CD4-positive, alpha-beta T cell treated with Interleukin-1 beta for 1 hour (primary cell): ENCODE measurements around the gene SLC8A1.

Experiments
- DNase-seq, 2 donors: peaks; one replicate each; pipeline ENCODE4 v3.0.0-alpha.2; 2020 to 2022

SLC8A1 gene

DNA sequence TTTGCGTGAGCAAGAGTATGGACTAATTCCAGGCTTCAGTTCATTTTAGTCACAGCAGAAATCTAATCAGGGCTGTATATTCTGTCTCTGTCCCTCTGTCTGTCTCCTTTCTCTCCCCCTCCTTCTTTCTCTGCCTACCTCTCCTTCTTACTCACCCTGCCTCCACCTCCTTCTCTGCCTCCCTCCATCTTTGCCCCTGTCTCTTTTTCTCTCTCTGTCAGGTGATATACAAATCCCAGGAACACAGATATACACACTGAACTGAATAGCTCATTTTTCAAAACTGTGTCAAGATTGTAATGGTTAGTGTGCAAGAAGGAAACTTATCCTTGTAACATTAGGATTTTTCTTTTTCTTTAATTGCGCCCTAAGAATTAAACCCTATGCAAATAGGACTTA is 32.5 kb downstream of the SLC8A1 start:
- no peak for DNase-seq

DNA sequence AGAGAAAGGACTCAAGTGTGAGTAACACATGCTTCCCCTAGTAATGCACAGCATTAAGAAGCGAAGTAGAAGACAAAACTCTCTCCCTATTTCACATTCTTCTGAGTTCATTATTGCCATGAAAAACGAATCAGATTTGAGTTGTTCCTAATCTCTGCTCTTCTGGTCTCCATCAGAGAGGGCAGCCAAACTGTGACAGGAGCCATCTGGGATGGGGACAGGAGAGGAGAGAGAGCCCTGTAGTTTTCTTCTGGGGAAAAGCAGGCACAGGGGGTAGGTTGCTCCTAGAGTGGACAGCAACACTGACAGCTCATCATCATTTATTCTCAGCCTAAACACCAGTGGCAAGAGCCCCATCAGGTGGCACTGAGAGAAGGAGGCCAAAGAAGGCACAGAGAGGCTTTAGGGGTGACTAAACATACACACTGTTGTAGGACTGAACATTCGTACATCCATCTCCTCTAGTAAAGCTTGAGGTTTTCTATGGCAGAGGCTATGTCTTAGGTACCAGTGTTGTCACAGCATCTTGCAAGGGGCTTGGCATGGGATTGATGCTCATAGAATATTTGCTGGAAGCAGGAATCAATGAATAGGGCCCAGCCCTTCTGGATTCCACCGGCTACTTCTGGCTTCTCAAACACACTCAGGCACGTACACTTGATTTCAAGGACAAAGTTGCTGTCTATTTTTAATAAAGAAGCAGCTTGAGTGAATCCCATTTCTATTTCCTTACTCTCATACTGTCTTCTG is 33.1 kb downstream of the SLC8A1 start:
- DNase-seq: no peak

DNA sequence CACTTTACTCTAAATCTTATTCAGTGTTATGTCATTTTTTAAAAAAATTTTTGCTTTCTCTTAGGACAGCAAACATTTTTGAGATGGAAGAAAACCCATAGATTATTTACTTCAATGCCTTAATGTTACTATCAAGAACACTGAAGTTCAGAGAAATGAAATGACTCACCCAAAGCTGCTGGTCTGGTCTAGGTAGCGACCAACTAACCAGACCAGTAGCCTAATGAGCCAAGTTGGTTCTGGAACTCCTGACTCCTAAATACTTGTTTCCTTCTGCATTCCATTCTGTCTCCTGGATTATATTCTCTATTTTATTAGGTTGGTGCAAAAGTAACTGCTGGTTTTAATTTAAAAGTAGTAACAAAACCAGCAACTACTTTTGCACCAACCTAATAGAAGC is 35.4 kb downstream of the SLC8A1 start:
- DNase-seq: no peak

DNA sequence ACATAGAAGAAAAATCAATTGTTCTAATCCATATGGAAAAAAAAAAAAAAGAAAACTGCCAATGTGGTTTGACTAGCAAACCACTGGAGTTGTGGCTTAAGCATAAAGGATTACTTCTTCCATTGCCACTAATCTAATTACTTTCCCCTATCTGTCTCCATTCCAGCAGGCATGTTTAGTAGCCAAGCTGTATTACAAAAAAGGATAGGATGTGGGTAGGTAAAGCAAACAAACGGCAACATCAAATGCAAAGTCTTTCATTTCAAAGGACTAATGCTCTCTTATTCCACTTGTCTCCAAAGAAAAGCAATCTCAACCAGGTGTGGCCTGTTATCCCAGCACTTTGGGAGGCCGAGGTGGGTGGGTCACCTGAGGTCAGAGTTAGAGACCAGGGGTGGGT is 36.5 kb downstream of the SLC8A1 start:
- DNase-seq: no peak

DNA sequence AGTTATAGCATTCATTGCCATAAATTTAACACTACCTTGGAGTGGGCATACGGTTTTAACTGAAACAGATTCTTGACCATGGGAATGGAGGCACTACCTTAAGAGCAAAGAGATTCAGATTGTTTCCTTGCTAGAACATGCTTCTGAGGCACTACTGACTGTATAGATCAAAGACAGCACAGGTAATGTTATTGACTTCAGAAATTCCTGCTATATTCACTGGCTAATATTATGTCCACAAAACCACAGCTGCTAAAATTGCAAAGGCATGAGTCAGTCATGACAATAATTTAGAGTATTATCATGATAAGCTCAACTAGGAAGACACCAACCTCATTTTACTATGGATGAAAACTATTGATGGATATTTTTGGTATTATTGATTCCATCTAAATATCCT is 39.4 kb downstream of the SLC8A1 start:
- DNase-seq: no peak

DNA sequence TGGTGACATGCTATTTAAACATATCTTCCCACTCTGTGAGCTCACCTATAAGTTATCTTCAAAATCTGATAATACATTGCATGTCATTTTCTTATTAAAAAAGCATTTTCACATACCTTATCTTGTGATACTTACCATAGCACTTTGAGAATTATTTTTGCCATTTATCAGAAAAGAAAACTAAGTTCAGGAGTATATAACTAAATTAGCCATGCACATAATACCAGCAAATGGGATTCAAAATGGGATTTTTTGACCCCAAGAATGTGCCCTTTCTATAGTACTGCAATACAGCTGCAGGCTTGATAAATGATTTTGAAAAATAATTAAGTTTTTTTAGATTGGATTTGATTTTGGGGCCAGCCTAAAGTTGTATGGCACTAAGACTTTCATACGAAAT is 41.2 kb downstream of the SLC8A1 start:
- DNase-seq: no peak

DNA sequence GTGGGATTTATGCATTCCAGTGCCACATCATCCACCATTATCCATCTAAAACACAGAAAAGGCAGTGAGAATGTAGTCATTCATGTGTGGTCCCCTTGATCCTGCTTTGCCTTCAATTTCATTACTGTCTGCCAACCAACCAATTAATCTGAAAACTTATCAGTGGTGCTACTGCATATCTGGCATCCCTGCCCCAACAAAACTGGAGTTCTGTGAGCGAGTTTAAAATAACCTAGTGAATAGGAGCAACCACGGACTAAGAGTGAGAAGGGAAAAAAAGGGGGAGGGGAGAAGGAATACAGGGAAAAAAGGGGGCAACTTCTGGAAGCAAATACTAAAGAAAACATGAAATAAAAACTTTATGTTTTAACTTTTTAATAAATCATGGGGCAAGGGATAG is 42.2 kb downstream of the SLC8A1 start:
- no peak for DNase-seq

DNA sequence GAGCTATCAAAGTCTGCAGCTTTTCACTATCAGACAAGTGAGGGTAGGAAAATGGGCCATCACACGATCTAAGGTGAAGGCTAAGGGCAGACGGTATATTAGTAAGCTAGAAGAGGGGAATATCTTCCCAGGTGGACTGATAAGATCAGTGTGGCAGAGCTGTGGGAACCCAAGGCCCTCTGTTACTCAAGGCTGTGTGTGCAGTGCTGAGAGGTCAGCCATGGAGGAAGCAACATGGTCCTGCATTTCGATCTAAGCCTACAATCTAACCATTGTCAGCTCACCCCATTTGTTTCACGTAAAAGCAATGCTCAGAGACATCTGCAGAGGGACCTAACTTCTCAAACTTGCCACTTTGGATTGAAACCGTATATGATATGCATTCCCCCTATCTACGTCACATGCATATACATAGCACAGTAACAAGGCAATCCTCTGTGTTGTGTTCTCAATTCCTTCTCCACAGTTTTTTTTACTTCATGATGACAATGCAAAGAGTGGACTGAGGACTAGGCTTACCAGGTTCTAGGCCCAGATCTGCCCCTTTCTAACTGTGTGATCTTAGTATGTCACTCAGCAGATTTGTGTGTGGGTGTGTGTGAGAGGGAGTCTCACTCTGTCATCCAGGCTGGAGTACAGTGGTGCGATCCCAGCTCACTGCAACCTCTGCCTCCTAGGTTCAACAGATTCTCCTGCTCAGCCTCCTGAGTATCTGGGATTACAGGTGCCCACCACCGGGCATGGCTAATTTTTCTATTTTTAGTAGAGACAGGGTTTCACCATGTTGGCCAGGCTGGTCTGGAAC is 45.2 kb downstream of the SLC8A1 start:
- DNase-seq: no peak

DNA sequence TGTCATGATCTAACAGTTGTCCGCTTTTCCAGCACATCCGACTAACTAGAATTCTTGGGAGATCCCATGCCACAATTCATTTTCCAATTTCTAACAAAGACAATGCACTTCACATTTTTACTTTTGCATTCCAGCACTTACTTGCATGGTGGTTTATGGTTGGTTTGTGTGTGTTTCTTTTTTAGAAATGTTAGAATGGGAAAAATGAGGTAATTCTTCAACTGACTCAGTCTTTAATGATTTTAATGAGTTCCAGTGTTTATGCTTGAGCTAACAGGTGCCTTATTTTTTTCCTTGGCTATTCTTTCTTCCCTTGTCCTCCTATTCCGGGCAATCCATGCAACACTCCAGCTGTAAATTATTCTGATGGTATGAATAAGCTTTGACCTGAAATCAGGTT is 46.4 kb downstream of the SLC8A1 start:
- no peak for DNase-seq

DNA sequence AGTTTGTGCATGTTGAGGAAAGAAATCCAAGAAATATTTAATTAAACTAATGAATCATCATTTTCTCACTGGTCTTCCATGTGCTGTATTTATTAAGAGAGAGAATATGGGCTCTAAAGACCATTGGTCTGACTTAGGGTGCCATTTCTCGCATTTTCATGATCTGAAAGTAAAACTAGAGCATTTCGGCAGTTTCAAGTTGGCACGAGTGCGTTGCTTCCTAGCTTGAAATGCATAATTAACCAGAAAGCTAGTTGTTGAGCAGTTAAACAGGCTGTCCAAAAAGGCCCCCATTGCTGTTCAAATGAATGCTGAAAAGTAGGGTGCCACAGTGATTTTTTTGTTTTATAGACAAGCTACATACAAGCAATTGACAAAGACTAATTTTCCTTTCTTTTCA is 47.4 kb downstream of the SLC8A1 start:
- no peak for DNase-seq

DNA sequence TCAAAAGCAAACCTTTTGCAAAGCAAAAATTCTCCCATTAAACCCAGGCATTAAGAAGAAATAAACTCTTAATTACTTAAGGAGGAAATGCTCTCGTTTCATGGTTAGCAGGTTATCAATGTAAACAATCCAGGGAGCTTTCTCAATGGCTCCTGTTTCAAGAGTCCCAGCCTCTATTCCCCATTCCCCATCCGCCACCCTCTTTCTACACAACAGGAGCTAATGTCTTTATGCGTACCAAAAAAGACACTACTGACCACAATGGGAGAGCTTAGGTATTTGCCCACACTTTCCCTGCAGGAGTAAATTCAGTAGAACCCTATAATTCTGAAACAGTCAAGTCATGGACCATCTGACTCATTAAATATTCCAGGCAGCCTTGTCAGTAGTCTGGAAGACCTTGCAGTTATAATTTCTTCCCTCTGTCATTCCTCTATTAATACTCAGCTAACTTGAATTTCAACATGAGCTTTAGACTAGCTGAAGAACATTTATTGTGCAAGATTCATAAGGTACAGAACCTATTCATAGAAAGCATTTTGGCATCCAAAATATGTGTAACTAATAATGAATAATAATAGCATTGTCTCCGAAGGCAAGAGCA is 48.6 kb downstream of the SLC8A1 start:
- no peak for DNase-seq

DNA sequence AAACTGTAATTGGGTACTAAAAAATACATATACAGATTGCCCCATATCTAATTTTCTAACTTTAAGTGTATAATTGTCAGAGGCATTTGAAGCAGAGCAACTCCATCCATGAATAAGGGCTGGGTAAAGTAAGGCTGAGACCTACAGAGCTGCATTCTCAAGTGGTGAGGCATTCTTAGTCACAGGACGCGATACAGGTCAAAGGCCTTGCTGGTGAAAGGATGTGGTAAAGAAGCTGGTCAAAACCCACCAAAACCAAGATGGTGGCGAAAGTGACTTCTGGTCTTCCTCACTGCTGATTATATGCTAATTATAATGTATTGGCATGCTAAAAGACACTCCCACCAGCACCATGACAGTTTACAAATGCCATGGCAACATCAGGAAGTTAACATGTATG is 50.0 kb downstream of the SLC8A1 start:
- DNase-seq: no peak

DNA sequence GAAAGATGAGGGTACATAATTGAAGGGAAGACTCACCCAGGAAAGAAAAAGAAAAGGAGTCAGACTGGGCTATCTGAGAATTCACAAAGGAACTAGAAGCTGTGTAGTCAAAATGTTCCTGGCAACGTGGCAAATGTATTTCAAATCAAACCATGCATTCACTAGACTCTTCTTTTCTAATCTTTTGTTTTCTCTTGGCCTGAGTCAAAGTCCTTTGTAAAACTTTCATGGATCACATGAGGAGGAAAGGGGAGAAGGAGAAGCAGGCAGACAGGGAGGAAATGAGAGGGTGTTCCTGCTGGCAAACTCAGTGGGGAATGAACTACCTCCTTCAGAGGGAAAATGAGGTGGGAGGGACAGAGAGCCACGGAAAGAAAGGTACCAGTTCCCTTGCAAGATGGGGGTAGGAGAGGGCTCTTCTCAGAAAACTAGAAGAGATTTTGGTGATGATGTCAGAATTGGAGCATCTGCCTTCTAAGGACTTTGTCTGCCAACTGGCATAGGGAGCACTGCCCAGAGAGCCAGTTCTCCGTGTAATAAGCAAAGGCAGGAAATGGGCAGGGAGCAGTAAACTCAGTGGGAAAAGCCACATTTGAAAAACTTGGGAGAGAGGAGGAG is 51.4 kb downstream of the SLC8A1 start:
- no peak for DNase-seq

DNA sequence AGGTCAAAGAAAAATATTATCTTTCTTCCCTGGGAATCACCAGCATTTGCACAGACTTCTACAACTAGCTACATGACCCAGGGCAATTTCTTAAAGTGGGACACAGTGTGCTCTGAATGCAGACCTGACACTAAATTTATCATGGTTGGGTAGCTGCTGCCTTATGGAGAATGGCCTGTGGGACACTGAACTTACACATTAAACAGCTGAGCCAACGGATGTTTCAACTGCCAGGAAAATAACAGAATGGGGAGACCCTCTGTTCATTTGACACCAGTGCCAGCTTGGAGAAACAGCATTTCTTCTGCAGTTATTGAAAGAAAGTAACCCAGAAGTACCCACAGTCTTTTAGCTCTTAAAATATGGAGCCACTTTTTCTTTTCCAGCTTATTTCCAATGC is 54.1 kb downstream of the SLC8A1 start:
- DNase-seq: no peak

DNA sequence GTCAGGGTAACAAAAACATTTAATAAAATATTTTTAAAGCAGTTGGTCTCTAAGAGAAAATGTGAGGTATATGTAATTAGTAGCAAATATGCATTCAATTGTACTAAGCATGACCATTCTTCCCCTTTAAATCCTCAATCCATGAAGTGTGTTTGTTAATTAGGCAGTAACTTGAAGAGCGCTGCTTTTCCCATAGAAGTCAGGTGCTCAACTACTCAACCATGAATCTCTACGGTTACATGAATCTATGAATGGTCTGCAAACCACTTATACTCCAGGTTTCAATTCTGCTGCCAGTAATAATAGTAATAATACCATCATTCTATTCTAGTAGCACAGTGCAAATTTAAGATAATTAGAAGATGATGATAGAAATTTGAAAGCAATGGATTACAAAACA is 55.8 kb downstream of the SLC8A1 start:
- DNase-seq: no peak

DNA sequence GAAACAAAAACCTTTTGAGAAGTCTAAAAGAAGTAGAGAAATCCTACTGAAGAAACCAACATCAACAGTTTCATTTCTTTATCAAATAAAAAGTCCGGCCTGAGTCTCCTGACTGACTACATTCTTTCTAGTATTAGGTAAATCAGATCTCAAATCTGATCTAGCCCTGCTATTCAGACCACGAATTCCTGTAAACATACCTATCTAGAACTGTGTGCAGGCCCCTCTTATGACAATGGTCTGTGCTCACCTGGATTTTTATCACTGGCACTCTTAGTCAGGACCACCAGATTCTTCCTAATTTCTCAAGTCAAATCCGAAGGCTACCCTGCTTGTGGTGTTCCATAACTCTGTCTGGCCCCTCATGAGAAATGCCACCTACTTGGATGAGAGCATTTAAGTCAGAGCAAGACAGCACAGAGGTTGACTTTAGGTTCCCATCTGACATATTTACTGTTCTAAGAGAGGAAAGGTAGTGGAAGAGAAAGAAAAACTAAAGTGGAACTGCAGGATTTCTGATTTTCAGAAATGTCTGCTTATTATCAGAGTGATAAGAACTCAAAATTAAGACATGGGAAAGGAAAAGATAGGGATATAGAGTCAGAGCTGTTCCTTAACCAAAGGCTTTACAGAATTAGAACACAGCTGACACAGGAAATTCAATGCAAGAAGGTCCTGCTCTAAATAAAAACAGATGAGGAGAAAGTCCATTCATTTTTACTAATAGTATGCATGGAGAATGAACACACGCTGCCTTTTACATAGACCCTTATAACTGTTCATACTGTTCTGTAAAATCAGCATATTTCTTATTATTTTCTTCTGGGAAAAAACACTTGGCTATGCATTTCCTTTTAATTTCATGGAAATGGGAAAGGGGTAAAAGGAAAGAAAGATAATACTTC is 56.5 kb downstream of the SLC8A1 start:
- no peak for DNase-seq

DNA sequence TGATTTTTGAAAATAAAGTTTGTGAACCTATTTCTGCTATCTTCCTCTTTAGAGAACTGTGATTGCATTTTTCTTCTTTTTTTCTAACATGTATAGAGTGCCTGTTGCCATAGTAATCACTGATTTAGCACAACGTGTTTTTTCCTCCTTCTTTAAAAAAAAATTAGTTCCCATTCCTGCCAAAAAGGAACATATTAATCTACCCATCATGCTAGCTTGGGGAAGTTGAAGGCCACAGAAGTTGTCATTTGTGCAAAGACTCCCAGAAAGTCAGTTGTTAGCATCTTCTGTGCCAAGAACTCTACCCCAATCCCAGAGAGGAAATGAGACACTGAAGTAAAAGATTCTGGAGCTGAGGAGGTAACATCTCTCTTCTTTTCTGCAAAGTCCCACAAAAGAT is 57.3 kb downstream of the SLC8A1 start:
- no peak for DNase-seq

DNA sequence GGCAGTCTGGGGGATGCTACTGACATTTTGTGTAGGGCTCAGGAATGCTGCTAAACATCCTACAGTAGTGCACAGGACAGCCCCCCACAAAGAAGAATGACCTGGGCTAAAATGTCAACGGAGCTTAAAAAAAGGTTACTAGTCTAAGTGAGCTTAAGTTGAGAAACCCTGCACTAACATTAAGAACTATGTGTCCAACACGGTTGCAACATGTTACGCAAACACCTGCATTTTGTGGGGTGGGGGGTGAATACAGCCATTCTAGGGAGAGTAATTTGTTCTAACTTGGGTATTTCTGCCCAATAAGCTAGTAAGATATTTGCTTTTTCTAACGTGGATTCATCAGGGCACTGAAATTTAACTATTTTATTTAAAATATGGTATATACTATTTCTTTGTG is 57.9 kb downstream of the SLC8A1 start:
- no peak for DNase-seq

DNA sequence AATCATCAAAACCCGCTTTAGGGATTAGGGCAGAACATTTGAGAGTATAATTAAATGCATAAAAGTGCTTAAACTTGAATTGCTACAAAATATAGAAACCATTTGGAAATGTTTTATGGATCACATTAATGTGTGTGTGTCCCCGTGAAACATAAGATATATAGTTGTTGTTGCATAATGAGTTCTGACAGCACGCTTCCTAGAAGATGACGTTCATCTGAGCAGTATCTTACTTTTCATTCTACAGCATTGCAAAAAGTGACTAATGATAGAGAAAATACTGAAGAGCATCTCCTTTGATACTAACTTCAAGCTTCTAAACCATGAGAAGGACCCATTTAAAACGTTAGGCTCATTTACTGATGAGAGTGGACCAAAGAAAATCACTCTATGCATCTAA is 63.7 kb downstream of the SLC8A1 start:
- DNase-seq: no peak

DNA sequence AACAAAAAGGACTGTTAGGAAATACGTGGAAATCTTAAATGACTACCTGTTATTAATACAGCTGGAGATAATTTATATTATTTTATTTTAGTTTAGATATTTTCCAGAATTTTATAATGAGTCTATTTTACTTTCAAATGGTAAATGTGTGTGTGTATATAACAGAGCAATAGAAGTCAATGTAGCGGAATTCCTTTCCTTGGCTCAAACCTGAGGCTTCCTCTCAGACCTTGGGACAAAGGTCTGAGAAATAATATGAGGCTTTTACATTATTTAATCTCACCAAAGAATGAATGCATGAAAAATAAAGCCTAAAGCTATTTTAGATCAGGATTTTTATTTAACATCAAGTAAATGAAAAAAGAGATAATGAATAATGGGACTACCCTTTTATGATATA is 65.7 kb downstream of the SLC8A1 start:
- DNase-seq: no peak

DNA sequence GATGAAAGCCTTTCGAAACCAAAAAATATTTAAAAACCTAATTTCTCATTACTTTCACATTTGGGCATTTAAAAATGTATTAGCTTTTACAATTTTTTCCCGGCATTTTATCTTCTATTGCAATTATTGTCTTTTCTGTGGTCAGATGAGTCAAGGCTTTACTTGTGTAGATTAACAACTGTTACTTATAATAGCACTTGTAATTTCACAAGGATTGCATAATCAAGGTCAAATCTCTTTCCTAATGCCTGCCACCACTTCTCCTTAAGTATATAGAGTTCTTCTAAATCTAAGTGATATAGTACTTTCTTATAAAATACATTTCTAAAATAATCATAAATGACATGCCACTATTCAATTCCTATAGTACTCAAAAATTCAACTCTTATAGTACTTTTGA is 67.2 kb downstream of the SLC8A1 start:
- no peak for DNase-seq

DNA sequence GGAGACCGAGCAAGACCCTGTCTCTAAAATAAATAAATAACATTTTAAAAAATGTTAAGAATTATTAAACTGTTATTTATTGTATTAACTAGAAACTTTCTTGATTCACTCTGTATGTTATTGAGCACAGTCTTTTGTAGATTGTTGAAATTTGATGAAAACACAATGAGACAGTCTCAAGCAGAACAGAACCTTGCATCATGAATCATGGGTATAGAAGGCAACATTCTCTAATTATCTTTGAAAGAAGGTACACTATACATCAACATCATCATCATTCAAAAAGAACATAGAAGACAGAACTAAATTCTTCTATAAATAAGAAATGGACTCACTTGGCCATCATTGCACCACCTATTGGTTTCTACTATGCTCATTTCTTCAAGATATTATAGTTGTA is 67.7 kb downstream of the SLC8A1 start:
- DNase-seq: no peak

DNA sequence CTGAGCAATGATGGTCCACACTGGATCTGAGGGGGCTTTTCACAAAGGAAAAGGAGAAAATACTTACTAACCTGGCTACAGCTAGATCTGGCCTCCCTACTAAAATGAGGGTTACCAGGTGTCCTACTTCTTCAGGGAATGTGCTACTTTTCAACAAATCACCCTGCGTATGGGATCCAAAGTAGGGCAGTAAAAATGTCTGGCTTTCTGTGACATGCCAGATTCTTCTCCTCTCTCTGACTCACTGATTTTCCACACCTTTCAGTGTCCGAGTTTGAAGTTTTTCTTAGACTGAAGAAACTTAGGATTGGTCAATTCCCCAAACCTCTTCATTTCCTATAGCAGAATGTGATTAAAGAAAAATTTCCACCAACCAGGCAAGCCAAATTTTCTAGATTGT is 71.2 kb downstream of the SLC8A1 start:
- no peak for DNase-seq
